Left lung (tissue), 10 donors: ENCODE results near the gene CHGA. TPM values are rescaled to one million over a fixed set of nuclear protein-coding genes. Genes with fewer than 3 reads are reported as not detected.

Experiments used
- ATAC-seq: fragments of 200-7000 bp; cut with Tn5 transposase; one replicate; pipeline ENCODE4 v1.9.1; 2020; ENCODE audit warnings: moderate library complexity
- DNase-seq, 4 donors: peaks; one replicate each; pipeline ENCODE4 v3.0.0-alpha.2; 2013 to 2020
- H3K27ac ChIP-seq, 2 donors: fragments of 200-600 bp; sonication (generic) in 1 of 2; one replicate each; pipeline versions ENCODE4 v1.5.0 to v1.8.0; 2020 to 2021
- H3K27me3 ChIP-seq, 2 donors: fragments of 200-600 bp; sonication (generic) in 1 of 2; one replicate each; pipeline versions ENCODE4 v1.5.0 to v1.8.0; 2020 to 2021
- H3K36me3 ChIP-seq, 2 donors: fragments of 200-600 bp; sonication (generic) in 1 of 2; one replicate each; pipeline versions ENCODE4 v1.5.0 to v1.8.0; 2020 to 2021
- H3K4me1 ChIP-seq, 2 donors: fragments of 200-600 bp; one replicate each; pipeline ENCODE4 v1.8.0; 2021
- H3K4me3 ChIP-seq, 2 donors: fragments of 200-600 bp; sonication (generic) in 1 of 2; one replicate each; pipeline versions ENCODE4 v1.5.0 to v1.8.0; 2020 to 2021; ENCODE audit warnings: mild to moderate bottlenecking in 1 of 2
- H3K9me3 ChIP-seq, 2 donors: fragments of 200-600 bp; sonication (generic) in 1 of 2; one replicate each; pipeline versions ENCODE4 v1.5.0 to v1.8.0; 2020 to 2021
- CTCF ChIP-seq, 2 donors: fragments of 200-600 bp; sonication (generic) in 1 of 2; IDR thresholded peaks; one replicate each; pipeline versions ENCODE4 v1.5.0 to v1.8.0; 2021; ENCODE audit warnings: antibody characterized with exemption in 2 of 2
- intact Hi-C, 2 donors: fragments of 100-400 bp; cut with DNase I; formaldehyde crosslinking; loops; one replicate each; pipeline versions ENCODE4 v1.11.2 to v1.14.2; 2022
- polyA plus RNA-seq, 6 donors: library from polyadenylated mRNA; unstranded; fragments of 120-200 nt; gene quantifications; one replicate each; pipeline ENCODE4 v1.2.1, GENCODE V29; 2013; ENCODE audit not compliant: insufficient read length in 6 of 6
- total RNA-seq, 2 donors: library from RNA; stranded (reverse); fragmentation: NEBNext Ultra II Directional; extraction: Animal tissue kit (Norgen Biotek cat#: 25700); gene quantifications; one replicate each; pipeline ENCODE4 v1.2.1, GENCODE V29; 2021
- donor health status: DM: no; HTN: yes; CAD: no.
- donor health status: DM: no; HTN: no; CAD: no.

The CHGA gene
- total and polyA plus RNA-seq, 8 donors = 0.12 to 4.5 (median 3.1) TPM; not detected in 1

DNA sequence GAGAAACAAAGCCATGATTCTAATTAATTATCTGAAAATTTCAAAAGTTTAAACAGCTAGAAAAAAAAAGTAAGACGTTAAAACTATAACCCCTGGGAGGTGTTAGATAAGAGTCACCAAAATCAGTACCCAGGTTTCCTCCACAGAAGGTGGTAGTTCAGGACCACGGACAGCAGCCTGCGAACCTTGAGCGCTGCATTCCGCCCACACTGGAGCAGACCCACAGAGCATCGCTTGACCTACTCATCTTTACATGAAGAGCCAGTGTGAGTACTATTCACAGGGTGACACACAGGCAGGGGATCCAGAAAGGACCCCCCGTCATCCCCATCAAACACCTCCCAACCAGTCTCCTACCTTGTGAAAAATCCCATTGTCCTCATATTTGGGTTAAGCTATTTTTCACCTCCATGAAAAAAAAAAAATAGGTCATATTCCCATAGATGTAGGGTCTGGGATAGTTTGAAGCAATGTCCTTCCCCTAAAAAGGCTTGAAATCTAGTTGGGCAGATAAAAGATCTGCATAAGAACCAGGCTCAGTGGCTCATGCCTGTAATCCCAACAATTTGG, 8.8 kb upstream of the CHGA start:
- no peak for TF ChIP-seq CTCF (IDR thresholded peaks at IDR 0.05)
- peak; percentile 62 for ATAC-seq
- no peaks in the 10 kb centered on the region for H3K4me1 ChIP-seq
- intact Hi-C loops = no loop called here
- no peak overlapping the region for H3K4me3 ChIP-seq
- no peak overlapping the region for H3K27ac ChIP-seq
- no peaks in the 10 kb centered on the region for H3K9me3 ChIP-seq
- DNase-seq = peak in 2 of 4 donors; percentile 7 to 19
- H3K36me3 ChIP-seq = no peaks in the 10 kb centered on the region
- H3K27me3 ChIP-seq = peaks cover 0 to 20% of the 10 kb centered on the region in 2 donors

GRCh38 chr14:92916201-92916600, 6.7 kb upstream of the CHGA start:
- intact Hi-C loops = no loop called here
- no peak overlapping the region for H3K27ac ChIP-seq
- H3K4me3 ChIP-seq = no peak overlapping the region
- DNase-seq = no peak
- H3K9me3 ChIP-seq = no peaks in the 10 kb centered on the region
- TF ChIP-seq CTCF (IDR thresholded peaks at IDR 0.05) = no peak
- no peaks in the 10 kb centered on the region for H3K36me3 ChIP-seq
- ATAC-seq = no peak
- peaks cover 0 to 36% of the 10 kb centered on the region in 2 donors for H3K27me3 ChIP-seq
- no peaks in the 10 kb centered on the region for H3K4me1 ChIP-seq

DNA sequence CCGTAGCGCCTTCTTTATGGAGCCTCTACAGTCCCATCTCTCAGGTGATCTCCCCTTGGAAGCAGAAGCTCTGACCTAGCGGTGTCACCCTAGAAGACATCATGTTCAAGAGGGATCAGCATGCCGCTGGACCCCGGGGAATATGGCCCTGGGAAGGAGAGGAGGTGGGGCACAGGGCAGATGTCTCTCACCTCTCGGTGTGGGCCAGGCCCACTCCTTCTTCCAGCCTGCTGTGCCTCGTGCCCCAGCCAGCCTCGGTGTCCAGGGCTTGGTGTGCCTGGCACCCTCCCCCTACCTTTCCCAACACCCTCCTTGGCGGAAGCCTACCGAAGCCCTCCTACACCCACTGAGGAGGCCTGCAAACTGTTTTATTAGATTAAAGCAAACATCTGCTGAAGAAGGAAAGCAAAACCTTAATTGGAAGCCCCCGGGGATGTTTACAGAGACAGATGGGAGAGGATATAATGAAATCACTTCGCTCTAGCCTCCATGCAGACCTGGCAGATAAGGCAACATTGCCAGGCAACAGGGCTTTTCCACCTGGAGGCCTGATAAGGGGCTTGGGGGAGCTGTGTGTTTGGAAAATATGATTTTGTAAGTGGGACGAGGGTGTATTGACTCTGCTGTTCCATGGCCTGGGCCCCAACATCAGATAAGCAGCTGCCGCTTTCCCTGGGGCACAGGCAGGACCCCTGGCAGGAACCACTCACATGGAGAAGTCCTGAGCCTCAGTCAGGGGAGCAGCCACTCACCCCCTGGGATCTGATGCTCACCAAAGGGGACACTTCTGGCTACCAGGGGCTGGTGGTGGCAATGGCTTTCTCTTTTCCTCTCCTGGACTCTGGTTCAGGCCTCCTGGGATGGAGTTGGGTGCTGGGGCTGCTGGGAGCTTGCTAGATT, 5.7 kb upstream of the CHGA start:
- no peaks in the 10 kb centered on the region for H3K9me3 ChIP-seq
- DNase-seq (no peak), ATAC-seq (no peak)
- no peaks in the 10 kb centered on the region for H3K4me1 ChIP-seq
- intact Hi-C loops = no loop called here
- no peak overlapping the region for H3K4me3 ChIP-seq
- no peak overlapping the region for H3K27ac ChIP-seq
- no peak for TF ChIP-seq CTCF (IDR thresholded peaks at IDR 0.05)
- H3K36me3 ChIP-seq = no peaks in the 10 kb centered on the region
- peaks cover 0 to 47% of the 10 kb centered on the region in 2 donors for H3K27me3 ChIP-seq

DNA sequence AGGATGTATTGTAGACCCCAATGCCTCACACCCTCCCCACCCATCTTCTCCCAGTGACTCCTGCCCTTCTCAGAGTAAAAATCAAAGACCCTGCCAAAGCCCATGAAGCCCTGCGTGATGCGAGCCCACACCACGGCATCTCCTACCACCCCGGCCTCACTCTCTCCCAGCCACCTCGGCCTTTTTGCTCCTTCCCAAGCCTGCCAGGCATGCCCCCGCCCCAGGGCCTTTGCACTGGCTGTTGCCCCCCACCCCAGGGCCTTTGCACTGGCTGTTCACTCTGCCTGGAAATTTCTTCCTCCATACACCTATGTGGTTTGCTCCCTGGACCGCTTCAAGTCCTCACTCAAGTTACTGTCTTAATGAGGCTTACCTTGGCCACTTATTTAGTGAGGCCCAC, 5.0 kb upstream of the CHGA start:
- no peaks in the 10 kb centered on the region for H3K9me3 ChIP-seq
- H3K4me1 ChIP-seq = peaks cover 0 to under 1% of the 10 kb centered on the region in 2 donors
- intact Hi-C loops = no loop called here
- TF ChIP-seq CTCF (IDR thresholded peaks at IDR 0.05) = no peak
- DNase-seq = no peak
- no peak overlapping the region for H3K27ac ChIP-seq
- no peak for ATAC-seq
- H3K27me3 ChIP-seq = peaks cover 3 to 54% of the 10 kb centered on the region in 2 donors
- H3K4me3 ChIP-seq = no peak overlapping the region
- no peaks in the 10 kb centered on the region for H3K36me3 ChIP-seq

GRCh38 chr14:92920001-92920400, 2.9 kb upstream of the CHGA start:
- no peak for TF ChIP-seq CTCF (IDR thresholded peaks at IDR 0.05)
- DNase-seq (no peak), ATAC-seq (no peak)
- Histone ChIP-seq H3K36me3 (no peaks in the 10 kb centered on the region), H3K4me1 (peaks cover 0 to 7% of the 10 kb centered on the region in 2 donors), H3K4me3 (no peak overlapping the region), H3K27me3 (peaks cover 9 to 66% of the 10 kb centered on the region in 2 donors), H3K27ac (no peak overlapping the region), H3K9me3 (no peaks in the 10 kb centered on the region)
- intact Hi-C loops = no loop called here
